GM19240 (cell line): ENCODE results near the gene CD7.

Experiments used
- DNase-seq: peaks from one replicate; pipeline ENCODE4 v3.0.0; 2011; ENCODE audit warnings: low spot score; ENCODE audit not compliant: insufficient read length

CD7 gene

DNA sequence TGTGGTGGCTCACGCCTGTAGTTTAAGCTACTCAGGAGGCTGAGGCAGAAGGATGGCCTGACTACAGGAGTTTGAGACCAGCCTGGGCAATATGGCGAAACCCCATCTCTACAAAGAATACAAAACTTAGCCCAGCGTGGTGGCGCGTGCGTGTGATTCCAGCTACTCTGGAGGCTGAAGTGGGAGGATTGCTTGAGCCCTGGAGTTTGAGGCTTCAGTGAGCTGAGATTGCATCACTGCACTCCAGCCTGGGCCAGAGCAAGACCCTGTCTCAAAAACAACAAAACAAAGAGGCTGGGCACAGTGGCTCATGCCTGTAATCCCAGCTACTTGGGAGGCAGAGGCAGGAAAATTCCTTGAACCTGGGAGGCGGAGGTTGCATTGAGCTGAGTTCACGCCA, 36.9 kb downstream of the CD7 start:
- DNase-seq, result no peak

DNA sequence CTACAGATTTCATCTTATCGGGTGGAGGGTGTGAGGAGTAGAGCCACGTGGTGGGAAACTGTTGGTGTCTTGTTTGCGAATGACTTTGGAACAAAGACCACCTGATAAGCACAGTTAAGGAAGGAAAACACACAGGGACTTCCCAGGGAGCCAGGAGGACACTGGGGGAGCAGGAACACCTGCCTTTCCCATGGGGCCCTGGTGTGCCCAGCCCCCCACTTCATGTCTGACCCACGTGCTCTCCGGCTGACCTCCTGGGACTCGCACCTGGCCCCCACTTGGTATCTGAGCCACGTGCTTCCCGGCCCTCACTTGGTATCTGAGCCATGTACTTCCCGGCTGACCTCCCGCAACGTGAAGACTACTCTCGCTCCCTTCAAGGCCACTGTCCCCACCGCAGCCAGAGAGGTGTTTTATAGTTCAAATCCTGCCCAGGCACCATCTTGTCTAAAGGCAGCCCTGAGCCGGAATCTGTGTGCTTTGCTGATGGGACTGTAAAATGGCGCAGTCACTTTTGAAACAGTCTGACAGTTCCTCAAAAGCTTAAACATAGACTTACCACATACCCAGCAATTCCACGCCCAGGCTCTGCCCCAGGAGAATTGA, 38.5 kb downstream of the CD7 start:
- DNase-seq, result no peak

DNA sequence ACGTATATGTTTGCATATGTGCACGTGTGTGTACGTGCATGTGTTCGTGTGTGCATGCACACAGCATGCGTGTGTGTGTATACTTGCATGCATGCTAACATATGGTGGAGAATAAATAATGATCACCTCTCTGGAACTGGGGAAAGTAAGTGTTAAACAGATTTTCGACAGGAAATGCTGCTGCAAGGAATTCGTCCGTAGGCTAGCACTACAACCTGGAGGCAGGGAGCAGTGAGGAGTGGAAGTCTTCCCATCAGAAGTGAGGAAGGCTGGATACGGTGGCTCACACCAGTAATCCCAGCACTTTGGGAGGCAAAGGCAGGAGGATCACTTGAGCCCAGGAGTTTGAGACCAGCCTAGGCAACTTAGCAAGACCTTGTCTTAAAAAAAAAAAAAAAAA, 39.1 kb downstream of the CD7 start:
- no peak for DNase-seq

DNA sequence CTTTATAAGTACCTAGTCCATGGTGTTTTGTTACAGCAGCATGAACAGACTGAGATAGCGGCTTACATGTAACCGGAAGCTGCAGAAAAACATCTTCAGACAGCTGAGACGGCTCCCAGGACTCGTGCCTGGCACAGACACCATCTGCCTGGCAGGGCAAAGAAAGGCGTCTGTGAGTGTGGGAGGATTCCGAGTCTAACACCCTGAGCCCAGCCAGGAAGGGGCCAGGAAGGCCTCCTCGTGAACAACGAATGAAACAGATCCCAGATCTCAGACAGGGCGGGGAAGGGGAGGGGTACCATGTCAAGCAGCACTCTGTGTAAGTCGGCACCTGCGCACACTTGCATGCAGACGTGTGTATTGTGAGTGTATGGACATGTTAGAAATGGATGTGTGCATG, 39.6 kb downstream of the CD7 start:
- no peak for DNase-seq

DNA sequence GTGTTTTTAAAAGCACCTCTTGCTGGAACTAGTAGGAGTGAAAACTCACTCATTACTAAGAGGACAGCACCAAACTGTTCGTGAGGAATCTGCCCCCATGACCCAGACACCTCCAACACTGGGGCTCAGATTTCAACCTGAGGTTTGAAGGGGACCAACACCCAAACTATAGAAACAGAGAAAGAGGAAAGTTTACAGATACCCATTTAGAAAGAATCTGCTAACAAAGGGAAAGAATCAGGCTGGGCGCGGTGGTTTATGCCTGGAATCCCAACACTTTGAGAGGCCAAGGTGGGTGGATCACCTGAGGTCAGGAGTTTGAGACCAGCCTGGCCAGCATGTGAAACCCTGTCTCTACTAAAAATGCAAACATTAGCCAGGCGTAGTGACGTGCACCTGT, 40.5 kb downstream of the CD7 start:
- DNase-seq, result no peak

DNA sequence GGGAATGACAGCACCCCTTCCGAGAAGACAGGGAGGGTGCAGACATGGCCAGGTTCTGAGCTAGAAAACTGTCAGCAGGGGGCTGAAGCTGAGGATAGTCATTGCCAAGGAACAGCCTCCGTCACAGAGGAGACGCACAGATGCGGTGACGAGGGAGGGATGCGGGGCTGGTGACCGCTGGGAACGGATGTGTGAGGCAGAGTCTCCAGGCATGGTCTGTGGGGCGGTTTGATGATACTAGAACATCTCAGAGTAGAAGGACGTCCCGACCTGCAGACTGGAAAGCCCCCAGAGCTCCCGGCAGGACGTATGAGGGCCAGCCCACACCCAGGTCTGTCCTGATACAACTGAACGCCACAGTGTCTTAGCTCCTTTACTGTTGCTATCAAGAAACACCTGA, 42.1 kb downstream of the CD7 start:
- no peak for DNase-seq

DNA sequence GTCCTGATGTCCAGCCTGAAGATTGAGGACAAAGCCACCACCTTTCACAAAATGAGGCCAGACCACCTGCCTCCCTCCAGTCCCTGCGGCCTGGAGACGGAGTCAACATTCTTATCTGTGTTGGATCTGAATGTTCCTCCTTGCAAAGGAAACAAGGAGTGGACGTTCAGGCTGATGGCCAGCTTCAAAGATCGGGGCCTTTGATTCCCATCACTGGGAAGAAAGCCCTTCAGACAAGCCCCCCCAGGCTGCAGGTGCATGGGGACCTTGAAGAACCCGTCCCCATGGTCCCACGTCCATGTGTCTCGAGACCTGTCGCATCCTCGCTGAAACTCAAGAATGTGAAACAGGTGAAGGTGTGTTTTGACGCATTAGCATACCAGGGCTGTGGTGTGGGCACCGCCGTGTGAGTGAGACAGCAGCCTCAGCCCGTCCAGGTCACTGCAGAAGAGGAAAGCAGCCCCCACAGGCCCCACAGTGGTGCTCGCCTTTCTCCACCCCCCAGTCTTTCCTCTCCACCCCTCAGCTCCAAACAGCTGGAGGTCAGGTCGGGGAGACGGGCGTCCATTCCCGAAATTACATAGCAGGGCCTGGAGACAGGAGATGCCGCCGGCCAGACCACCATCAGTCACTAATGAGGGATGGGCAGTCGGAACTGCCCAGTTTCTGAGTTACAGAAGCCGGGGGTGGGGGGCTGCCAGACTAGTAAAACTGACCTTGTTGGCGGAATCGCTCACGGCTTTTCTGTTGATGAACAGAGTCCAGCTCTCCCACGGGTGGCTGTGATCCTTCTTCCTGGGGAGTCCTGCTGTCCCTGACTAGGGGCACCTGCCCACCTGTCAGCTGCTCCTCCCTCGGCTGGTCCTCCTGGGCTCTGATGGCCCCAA, 43.0 kb downstream of the CD7 start:
- no peak for DNase-seq

DNA sequence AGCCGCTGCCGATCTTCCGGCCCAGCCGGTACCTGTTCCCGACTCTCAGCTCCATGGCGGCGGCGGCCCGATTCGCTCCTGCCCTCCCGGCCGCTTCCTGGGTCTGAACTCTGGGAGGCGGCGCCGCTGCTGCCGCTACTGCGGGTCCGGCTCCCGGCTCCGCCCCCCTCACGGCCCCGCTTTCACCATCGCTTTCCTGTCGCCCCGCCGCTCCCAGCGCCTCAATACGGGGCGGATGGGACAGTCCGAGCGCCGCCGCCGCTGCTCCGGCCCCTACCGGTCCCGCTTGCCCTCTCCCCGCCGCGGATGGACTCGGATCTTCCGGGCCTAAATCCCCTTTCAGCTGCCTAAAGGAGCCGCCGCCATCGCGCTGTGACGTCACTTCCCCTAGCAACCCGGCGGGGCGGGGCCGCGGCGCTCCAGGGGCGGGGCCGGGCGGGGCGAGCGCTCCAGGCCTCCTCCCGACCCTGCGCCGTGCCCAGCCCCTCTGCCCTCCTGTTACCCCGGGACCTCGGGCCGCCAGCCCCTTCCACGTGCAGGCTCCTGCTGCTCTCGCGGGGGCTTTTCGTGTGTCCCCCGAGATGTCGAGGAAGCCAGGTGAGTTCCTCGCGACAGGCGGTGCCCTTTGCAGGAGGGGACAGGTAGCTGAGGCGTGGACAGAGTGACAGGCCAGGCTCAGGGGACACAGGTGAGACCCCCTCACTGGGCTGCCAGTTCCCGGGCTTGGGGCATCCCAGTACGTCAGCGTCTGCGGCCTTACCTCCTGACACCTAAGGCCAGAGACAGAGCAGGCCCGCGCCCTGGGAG, 43.9 kb downstream of the CD7 start, which contains the start of gene CSNK1D:
TSS of gene CSNK1D (minus strand) at position 374 of the 807 bp plus-strand sequence. CDS start at position 55, 319 bp downstream.
- DNase-seq, result peak; percentile 96

DNA sequence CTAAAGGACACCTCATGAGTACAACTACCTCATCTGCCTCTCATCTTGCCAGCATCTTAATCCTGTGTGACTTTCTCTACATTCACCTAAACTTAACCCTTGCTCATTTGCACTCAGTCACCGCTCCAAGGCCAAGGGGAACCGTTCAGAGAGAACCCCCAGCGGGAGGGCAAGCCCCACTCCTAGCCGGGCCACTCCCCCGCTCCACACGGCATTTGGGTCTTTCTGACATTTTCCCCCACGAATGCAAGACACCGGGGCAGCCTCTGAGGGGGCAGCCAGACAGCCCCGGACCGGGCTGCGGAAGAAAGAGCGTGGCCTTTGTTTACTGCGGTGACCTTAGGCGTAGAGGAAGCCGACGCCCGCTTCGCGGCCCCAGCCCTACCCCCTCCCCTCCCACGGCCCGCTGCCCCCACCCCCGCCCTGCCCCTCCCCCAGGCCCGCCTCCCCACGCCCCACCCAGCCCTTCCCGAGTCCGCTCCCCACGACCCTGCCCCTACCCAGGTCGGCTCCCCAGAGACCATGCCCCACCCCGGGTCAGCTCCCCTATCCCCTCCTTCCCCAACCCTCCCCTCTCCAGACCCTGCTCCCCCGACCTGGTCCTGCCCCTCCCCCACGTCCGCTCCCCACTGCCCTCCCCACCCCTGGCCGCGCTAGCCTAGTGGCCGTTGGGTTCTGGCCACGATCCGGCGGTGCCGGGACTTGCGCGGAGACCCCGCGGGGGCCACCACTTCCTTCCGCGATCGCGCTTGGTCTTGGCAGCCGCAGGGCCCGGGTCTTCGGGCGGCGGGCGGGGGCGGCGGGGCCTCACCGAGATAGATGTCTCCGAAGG, 44.7 kb downstream of the CD7 start:
- DNase-seq, result peak; percentile 43

DNA sequence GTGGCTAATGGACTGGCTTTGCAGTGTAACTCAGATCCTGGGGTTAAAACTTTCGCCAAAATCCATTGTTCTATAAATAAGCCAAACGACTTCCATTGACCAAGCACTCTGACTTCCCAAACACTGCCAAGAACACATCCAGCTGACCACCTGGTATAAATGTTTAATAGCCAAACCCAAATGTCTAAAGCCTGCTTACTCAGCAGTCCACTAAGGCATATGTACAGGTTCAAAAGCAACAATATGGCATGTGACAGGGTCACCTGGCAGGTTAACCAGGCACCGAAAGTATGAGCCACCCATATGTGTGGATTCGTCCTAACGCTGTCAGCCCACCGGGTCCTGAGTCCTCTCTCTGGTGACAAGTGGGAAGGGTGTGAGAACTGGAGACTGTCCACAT, 46.0 kb downstream of the CD7 start:
- DNase-seq, result no peak

DNA sequence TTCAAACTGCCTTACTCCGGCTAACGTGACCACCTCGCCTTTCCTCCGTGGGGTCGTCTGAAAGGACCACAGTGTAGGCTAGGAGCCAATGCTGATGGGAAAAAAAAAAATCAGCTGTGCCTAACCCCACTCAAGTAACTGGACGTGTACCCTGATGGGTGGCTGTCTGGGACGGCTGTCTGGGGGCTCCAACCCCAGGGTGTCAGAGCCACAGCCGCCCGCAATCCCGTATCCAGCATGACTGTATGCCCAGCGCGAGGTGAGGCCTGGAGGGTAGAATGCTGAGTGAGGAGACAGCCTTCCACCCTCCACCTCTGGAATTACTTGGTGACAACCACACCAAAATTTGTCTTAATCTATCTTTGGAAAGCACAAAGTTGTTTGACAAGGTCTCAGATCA, 46.8 kb downstream of the CD7 start:
- DNase-seq, result no peak

DNA sequence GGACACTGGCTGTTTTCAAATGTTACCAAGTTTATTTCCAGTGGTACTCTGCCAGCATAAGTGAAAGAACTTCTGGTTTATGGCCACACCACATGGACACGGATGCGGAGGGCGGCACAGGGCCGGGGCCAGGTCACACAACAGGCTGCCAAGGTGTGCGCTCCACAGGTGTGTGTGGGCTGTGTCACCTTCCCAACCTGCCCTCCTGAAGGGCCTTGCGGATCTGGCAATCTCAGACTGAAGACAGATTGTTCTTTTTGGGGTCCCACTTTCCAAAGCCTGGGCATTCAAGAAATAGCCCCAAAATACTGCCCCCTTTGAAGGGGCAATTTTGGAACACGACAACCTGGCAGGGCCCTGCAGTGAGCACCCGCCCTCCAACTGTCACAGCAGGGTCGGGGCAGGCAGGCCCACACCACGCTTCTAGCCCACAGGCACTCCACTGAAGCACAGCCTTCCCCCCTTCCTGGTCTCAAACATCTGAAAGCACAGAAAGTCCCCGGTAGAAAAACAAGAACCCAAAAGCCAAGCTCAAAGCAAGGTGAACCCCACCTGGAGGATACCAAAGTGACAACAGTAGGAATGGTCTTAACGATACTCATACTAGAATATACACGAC, 47.4 kb downstream of the CD7 start:
- DNase-seq, result no peak

DNA sequence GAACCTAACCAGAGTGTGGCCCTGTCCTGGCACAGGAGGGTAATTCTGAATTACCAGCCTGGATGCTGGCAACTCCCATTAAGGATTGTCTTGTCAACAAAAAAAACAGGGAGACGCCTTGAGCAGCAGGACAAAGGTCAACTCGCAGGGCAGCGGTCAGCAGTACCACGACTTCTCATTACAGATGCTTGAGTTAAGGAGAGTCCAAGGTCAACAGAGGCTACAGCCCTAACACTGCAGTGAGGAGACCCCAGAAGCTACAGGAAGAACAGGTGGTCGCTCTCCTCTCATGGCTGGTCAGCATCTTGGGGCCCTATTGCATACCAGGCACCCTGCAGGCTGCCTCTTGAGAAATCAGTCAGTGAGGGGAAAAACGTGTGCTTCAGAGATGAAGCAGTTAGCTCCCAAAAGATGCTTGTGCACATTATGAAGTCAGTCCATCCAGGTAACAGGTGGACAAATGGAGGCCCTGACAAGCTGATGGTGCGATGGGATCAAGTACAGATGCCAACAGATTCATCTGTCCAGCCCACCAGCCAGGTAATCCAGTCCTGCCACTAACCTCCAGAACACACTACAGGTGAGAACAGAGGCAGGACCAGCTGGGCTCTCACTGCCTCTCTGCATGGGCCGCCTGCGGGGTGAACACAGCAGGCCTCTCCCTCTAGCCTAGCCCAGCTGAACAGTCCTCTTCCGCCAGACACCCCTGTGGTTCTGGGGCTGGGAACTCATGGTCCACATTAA, 48.1 kb downstream of the CD7 start:
- DNase-seq, result no peak

DNA sequence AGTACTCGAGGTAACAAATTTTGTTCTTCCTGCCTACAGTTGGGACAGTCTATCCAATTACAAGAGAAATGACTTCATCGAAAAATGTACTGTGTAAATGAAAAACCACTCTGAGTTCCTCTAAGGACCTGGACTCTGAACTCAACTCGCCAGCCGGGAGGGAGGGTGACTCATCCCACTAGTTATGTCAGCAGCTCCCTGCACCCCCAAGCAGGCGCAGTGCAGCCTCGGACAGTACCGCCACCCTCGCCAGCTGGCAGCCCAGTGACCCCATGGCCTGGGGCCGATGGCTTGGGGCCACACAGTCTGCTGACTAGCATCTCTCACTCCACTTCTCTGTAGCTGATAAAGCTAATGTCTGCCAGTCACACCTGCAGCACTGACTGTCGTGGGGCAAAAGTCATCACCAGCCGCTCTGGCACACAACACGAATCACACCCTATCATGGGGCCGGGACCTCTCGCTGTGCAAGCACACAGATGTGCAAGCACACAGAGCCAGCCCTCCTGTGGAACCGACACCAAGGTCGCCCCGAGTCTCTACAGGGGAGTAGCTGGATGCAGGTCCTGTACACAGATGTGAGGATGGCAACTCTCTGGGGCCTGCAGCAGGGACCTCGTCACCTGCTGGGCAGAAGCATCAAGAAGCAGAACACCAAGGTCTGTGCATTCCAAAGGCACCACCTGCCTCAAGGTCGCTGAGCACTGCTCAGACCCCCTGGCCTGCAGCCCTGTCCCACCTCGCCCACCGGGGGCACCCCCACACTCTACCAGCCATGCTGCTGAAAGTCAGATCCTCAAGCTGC, 49.6 kb downstream of the CD7 start:
- no peak for DNase-seq

DNA sequence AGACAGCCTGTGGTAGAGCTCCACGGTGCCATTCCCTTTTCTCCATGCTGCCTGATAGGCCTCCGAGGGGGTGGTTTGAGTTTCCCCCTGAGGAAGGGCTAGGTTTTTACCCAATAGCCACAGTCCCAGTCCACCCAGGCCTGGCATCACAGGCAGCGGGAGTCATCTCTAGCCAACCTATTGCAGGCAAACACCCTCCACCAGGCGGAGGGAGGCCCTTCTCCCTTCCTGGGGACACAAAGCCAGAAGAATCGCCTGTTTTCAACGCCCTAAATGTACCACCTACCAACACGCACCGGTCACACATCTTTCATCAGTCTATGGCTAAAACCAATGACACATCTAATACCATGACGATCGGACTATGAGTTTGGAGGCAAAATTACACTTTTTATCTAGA, 51.3 kb downstream of the CD7 start:
- DNase-seq, result no peak
